DOHH2 (cell line): ENCODE results near the gene LCAT.

Experiments used
- H3F3A ChIP-seq: fragments of 200-600 bp; sonication (generic), shearing (Covaris generic); 2 replicates; pipeline ENCODE4 v1.6.0; 2016; ENCODE audit warnings: antibody characterized with exemption, mild to moderate bottlenecking; ENCODE audit not compliant: control insufficient read depth, insufficient read depth
- H3K27ac ChIP-seq: fragments of 200-600 bp; sonication (generic); 2 replicates; pipeline ENCODE4 v1.5.1; 2014; ENCODE audit warnings: low read depth, mild to moderate bottlenecking, low read length, moderate library complexity
- H3K27me3 ChIP-seq: fragments of 200-600 bp; sonication (generic); 2 replicates; pipeline ENCODE4 v1.6.1; 2014; ENCODE audit warnings: mild to moderate bottlenecking, low read length, mixed read lengths; ENCODE audit not compliant: control insufficient read depth
- H3K36me3 ChIP-seq: fragments of 200-600 bp; sonication (generic); 2 replicates; pipeline ENCODE4 v1.6.1; 2014; ENCODE audit warnings: mild to moderate bottlenecking, low read length, moderate library complexity, mixed read lengths; ENCODE audit not compliant: control insufficient read depth
- H3K4me1 ChIP-seq: fragments of 200-600 bp; sonication (generic); 2 replicates; pipeline ENCODE4 v1.6.1; 2014; ENCODE audit warnings: mild to moderate bottlenecking, low read length, mixed read lengths; ENCODE audit not compliant: control insufficient read depth
- H3K4me2 ChIP-seq: fragments of 200-600 bp; sonication (generic); 2 replicates; pipeline ENCODE4 v1.6.0; 2014; ENCODE audit warnings: mild to moderate bottlenecking, low read length, moderate library complexity
- H3K4me3 ChIP-seq: fragments of 200-600 bp; sonication (generic); 2 replicates; pipeline ENCODE4 v1.5.1; 2014; ENCODE audit warnings: mild to moderate bottlenecking, low read length, mixed read lengths
- H3K79me2 ChIP-seq: fragments of 200-600 bp; sonication (generic); 2 replicates; pipeline ENCODE4 v1.6.1; 2014; ENCODE audit warnings: mild to moderate bottlenecking, low read length, mixed read lengths; ENCODE audit not compliant: control insufficient read depth
- H3K9me2 ChIP-seq: fragments of 200-600 bp; sonication (generic); replicated peaks from 2 replicates; pipeline ENCODE4 v1.6.1; 2014; ENCODE audit warnings: mild to moderate bottlenecking, low read length, mixed read lengths; ENCODE audit not compliant: control insufficient read depth
- H3K9me3 ChIP-seq: fragments of 200-600 bp; sonication (generic); 2 replicates; pipeline ENCODE4 v1.6.1; 2014; ENCODE audit warnings: antibody characterized with exemption, low read length, mixed read lengths; ENCODE audit not compliant: control insufficient read depth, insufficient read depth
- H4K20me1 ChIP-seq: fragments of 200-600 bp; sonication (generic); 2 replicates; pipeline ENCODE4 v1.6.0; 2014; ENCODE audit warnings: low read depth, mild to moderate bottlenecking, antibody characterized with exemption, low read length, moderate library complexity; ENCODE audit not compliant: control insufficient read depth, insufficient read depth
- EZH2phosphoT487 ChIP-seq: fragments of 200-600 bp; sonication (generic); IDR thresholded peaks from 2 replicates; pipeline ENCODE4 v1.6.1; 2017; ENCODE audit warnings: borderline replicate concordance, mild to moderate bottlenecking, antibody characterized with exemption, low read length, moderate library complexity, mixed read lengths
- TF ChIP-seq, protein P1 (sequence below): fragments of 200-600 bp; sonication (generic); IDR thresholded peaks from one replicate; pipeline ENCODE4 v1.5.1; 2014; ENCODE audit warnings: antibody characterized with exemption, mild to moderate bottlenecking, low read depth, low read length; ENCODE audit not compliant: poor library complexity, severe bottlenecking

Gene LCAT

GRCh38 chr16:67926181-67926750, 17.7 kb downstream of the LCAT start:
- Histone ChIP-seq H3K4me2 (no peak overlapping the region), H3K9me3 (no peaks in the 10 kb centered on the region)

DNA sequence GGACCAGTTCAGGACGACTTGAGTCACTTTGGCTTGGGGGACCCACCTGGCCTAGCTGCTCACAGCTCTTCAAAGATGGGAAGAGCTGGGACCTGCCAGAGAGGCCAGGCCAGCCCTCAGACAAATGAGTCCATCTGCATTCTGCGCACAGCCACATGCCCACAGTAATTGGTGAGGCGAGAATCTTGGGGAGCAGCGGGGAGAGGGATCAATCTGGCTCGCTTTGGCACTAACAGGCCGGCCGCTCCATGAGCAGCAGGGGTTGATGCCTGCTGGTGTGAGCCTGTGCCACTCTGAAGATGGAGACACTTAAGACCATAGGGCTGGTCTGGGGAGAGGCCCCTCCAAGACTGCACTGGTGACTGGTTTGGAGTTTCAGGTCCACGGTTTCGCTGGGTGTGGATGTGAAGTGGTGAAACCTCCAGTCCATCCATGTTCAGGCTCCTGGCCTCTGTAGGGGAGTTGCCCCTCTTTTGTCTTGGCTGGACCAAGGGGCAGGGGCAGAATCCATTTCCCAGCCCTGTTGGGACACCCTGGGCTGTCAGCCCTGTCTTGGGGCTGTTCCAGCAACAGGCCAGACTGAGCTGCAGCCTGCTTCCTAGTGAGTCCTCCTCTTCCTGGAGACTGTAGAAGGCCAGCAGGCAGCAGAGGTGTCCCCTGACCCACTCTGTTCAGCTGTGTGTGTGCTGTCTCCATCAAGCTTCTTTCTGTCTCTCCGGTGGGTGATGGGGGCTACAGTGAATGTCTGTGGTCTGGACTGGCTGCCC, 19.6 kb downstream of the LCAT start:
- no peaks in the 10 kb centered on the region for H3K9me3 ChIP-seq
- no peaks in the 10 kb centered on the region for H3K27me3 ChIP-seq
- H3K4me2 ChIP-seq: no peak overlapping the region
- H3K4me1 ChIP-seq: peaks cover 10% of the 10 kb centered on the region
- peaks cover 14% of the 10 kb centered on the region for H3K36me3 ChIP-seq
- 0 out of 2 replicates have a peak, but pooled peaks cover 4% of the 10 kb centered on the region for H4K20me1 ChIP-seq
- H3K79me2 ChIP-seq: no peaks in the 10 kb centered on the region
- H3K27ac ChIP-seq: no peak overlapping the region
- no peaks in the 10 kb centered on the region for H3F3A ChIP-seq
- TF ChIP-seq, protein P1, sequence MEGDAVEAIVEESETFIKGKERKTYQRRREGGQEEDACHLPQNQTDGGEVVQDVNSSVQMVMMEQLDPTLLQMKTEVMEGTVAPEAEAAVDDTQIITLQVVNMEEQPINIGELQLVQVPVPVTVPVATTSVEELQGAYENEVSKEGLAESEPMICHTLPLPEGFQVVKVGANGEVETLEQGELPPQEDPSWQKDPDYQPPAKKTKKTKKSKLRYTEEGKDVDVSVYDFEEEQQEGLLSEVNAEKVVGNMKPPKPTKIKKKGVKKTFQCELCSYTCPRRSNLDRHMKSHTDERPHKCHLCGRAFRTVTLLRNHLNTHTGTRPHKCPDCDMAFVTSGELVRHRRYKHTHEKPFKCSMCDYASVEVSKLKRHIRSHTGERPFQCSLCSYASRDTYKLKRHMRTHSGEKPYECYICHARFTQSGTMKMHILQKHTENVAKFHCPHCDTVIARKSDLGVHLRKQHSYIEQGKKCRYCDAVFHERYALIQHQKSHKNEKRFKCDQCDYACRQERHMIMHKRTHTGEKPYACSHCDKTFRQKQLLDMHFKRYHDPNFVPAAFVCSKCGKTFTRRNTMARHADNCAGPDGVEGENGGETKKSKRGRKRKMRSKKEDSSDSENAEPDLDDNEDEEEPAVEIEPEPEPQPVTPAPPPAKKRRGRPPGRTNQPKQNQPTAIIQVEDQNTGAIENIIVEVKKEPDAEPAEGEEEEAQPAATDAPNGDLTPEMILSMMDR: no peak
- no peak for TF ChIP-seq EZH2phosphoT487
- no peak overlapping the region for H3K4me3 ChIP-seq
- H3K9me2 ChIP-seq: no peaks in the 10 kb centered on the region

More at GRCh38 chr16:67926181-67926750, 17.7 kb downstream of the LCAT start:
- H4K20me1 ChIP-seq: 0 out of 2 replicates have a peak, but pooled peaks cover 4% of the 10 kb centered on the region
- H3K4me3 ChIP-seq: no peak overlapping the region
- peaks cover 10% of the 10 kb centered on the region for H3K4me1 ChIP-seq
- H3K27ac ChIP-seq: no peak overlapping the region
- H3K9me2 ChIP-seq: no peaks in the 10 kb centered on the region
- no peak for TF ChIP-seq EZH2phosphoT487
- no peaks in the 10 kb centered on the region for H3K79me2 ChIP-seq
- peaks cover 23% of the 10 kb centered on the region for H3K36me3 ChIP-seq
- no peaks in the 10 kb centered on the region for H3K27me3 ChIP-seq
- no peaks in the 10 kb centered on the region for H3F3A ChIP-seq

DNA sequence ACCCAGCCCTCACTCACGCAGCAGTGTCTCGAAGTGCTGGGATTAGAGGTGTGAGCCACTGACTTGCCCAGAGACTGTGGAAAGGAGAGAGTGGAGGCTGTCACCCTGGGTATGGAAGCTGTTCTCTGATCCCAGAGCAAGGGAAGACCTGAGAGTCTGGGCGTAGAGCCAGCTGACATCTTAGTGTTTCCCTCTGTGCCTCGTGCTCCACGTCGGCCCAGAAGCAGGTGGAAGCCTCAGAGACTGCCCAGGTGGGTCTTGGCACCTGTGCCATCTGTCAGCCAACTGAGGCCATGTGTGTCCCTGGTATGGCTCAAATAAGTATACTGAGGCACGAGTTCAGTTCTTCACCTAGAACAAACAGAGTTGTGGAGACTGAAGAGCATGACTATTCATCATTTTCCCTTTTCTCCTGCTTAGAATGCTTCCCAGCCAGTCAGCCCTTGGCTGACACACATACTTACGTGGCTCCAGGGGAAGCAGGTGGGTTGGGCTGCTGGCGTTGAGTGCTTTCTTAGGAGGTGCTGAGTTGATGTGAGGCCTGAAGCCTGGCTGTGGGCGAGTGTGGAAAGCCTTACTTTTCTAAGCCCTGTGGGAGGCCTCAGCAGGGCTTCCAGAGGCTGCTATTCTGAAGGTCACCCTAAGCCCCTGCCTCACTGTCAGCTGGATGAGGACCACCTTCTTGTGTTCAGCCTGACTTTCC, 20.4 kb downstream of the LCAT start:
- Histone ChIP-seq H3K79me2 (no peaks in the 10 kb centered on the region), H3K4me2 (no peak overlapping the region), H3K9me3 (no peaks in the 10 kb centered on the region), H3K27me3 (no peaks in the 10 kb centered on the region), H3K27ac (no peak overlapping the region), H3K9me2 (no peaks in the 10 kb centered on the region), H4K20me1 (0 out of 2 replicates have a peak, but pooled peaks cover 4% of the 10 kb centered on the region), H3K4me1 (peaks cover 10% of the 10 kb centered on the region), H3F3A (no peaks in the 10 kb centered on the region), H3K36me3 (peaks cover 7% of the 10 kb centered on the region), H3K4me3 (no peak overlapping the region)
- TF ChIP-seq, protein P1: no peak
- TF ChIP-seq EZH2phosphoT487: no peak

- Histone ChIP-seq H4K20me1 (no peaks in the 10 kb centered on the region), H3K27ac (no peak overlapping the region), H3K79me2 (no peaks in the 10 kb centered on the region), H3K4me2 (no peak overlapping the region), H3K4me3 (no peak overlapping the region), H3K27me3 (no peaks in the 10 kb centered on the region), H3K9me3 (no peaks in the 10 kb centered on the region), H3K36me3 (peaks cover 6% of the 10 kb centered on the region; the same call in 1 of the 2 replicates), H3K4me1 (peaks cover 7% of the 10 kb centered on the region), H3F3A (no peaks in the 10 kb centered on the region), H3K9me2 (no peaks in the 10 kb centered on the region)
- TF ChIP-seq EZH2phosphoT487: no peak
- TF ChIP-seq, protein P1: no peak
Measured at GRCh38 chr16:67922740-67923139, 21.2 kb downstream of the LCAT start.
